ENCODE data around the gene SLAMF8. TPM values are rescaled to one million over a fixed set of nuclear protein-coding genes. Genes with fewer than 3 reads are reported as not detected.

SLAMF8 gene
- total and polyA plus RNA-seq, 2 of the 8 experiments (the other 6 are each of a cell fraction or from before 2014, with no cell fraction given) = not detected

GRCh38 chr1:159835356-159835755 lies 8.7 kb downstream of the SLAMF8 start (continued):
- TF ChIP-seq CHD7 (IDR thresholded peaks at IDR 0.05; ENCODE audit: insufficient replicate concordance, low read length) (no peak), BCL11A (IDR thresholded peaks at IDR 0.05; ENCODE audit: low read depth in 2 of 2, low read length in 2 of 2) (no peak), RAD21 (IDR thresholded peaks at IDR 0.05 in 1 of 2, conservative IDR thresholded peaks at IDR 0.05 in 1 of 2; ENCODE audit: low read depth in 2 of 2, low read length in 2 of 2) (no peak), RFX5 (IDR thresholded peaks at IDR 0.05; ENCODE audit: borderline replicate concordance, low read depth, low read length) (no peak), SIN3A (conservative IDR thresholded peaks at IDR 0.05 in 1 of 2, IDR thresholded peaks at IDR 0.05 in 1 of 2; ENCODE audit: low read depth in 1 of 2, low read length in 2 of 2) (no peak), JUND (IDR thresholded peaks at IDR 0.05; ENCODE audit: low read length) (no peak), ATF2 (IDR thresholded peaks at IDR 0.05; ENCODE audit: low read length) (no peak), BRCA1 (IDR thresholded peaks at IDR 0.05; ENCODE audit: low read depth, low read length) (no peak)
